HepG2 (cell line): Measurements from ENCODE around the gene AUP1. TPM values are rescaled to one million over a fixed set of nuclear protein-coding genes. Genes with fewer than 3 reads are reported as not detected.

Experiments used
- CCDC6 ChIP-seq: sonication (generic); formaldehyde crosslinking; IDR thresholded peaks from 2 replicates; pipeline ENCODE4 v1.8.1; 2022; ENCODE audit warnings: mild to moderate bottlenecking, missing genetic modification reagents, moderate library complexity
- FOSL1 ChIP-seq: sonication (generic); formaldehyde crosslinking; IDR thresholded peaks from 2 replicates; pipeline ENCODE4 v1.9.0; 2021; ENCODE audit warnings: missing genetic modification reagents, borderline replicate concordance
- FOXK2 ChIP-seq: fragments of 450-650 bp; IDR thresholded peaks from 2 replicates; pipeline ENCODE4 v1.6.1; 2016
- NR0B2 ChIP-seq: sonication (generic); formaldehyde crosslinking; IDR thresholded peaks from 2 replicates; pipeline ENCODE4 v1.4.0; 2020; ENCODE audit warnings: mild to moderate bottlenecking, missing genetic modification reagents
- PRMT3 ChIP-seq: sonication (generic); formaldehyde crosslinking; IDR thresholded peaks from 2 replicates; pipeline ENCODE4 v1.8.1; 2022; ENCODE audit warnings: low read depth, mild to moderate bottlenecking, moderate library complexity, missing genetic modification reagents, borderline replicate concordance
- RNF219 ChIP-seq: sonication (generic); formaldehyde crosslinking; IDR thresholded peaks from 2 replicates; pipeline ENCODE4 v1.5.0; 2020; ENCODE audit warnings: mild to moderate bottlenecking, missing genetic modification reagents
- SP1 ChIP-seq, 2 experiments: fragments of 450-650 bp in 1 of 2; sonication (generic) in 1 of 2; formaldehyde crosslinking in 1 of 2; IDR thresholded peaks; 2 replicates each; pipeline versions ENCODE4 v1.4.0 to v1.6.1; 2016 to 2020; ENCODE audit warnings: missing genetic modification reagents in 1 of 2
- ZBED4 ChIP-seq: sonication (generic); formaldehyde crosslinking; IDR thresholded peaks from 2 replicates; pipeline ENCODE4 v1.4.0; 2020; ENCODE audit warnings: missing genetic modification reagents, borderline replicate concordance
- ZBTB8A ChIP-seq: sonication (generic); formaldehyde crosslinking; IDR thresholded peaks from 2 replicates; pipeline ENCODE4 v1.4.0; 2020; ENCODE audit warnings: mild to moderate bottlenecking, low read depth, missing genetic modification reagents, borderline replicate concordance
- ZFY ChIP-seq: sonication (generic); formaldehyde crosslinking; IDR thresholded peaks from 2 replicates; pipeline ENCODE4 v1.4.0; 2020; ENCODE audit warnings: missing genetic modification reagents
- ZFYVE20 ChIP-seq: sonication (generic); formaldehyde crosslinking; IDR thresholded peaks from 2 replicates; pipeline ENCODE4 v1.8.0; 2023; ENCODE audit warnings: low read depth, mild to moderate bottlenecking, moderate library complexity, missing genetic modification reagents, borderline replicate concordance
- ZNF18 ChIP-seq: sonication (generic); formaldehyde crosslinking; IDR thresholded peaks from 2 replicates; pipeline ENCODE4 v1.8.0; 2022; ENCODE audit warnings: mild to moderate bottlenecking, missing genetic modification reagents; ENCODE audit not compliant: insufficient replicate concordance
- ZNF207 ChIP-seq: fragments of 450-650 bp; IDR thresholded peaks from 2 replicates; pipeline ENCODE4 v1.6.1; 2016; ENCODE audit warnings: antibody characterized with exemption, borderline replicate concordance
- ZNF362 ChIP-seq: sonication (generic); formaldehyde crosslinking; IDR thresholded peaks from 2 replicates; pipeline ENCODE4 v1.4.0; 2020; ENCODE audit warnings: missing genetic modification reagents, mild to moderate bottlenecking, borderline replicate concordance
- ZNF431 ChIP-seq: sonication (generic); formaldehyde crosslinking; IDR thresholded peaks from 2 replicates; pipeline ENCODE4 v1.9.0; 2022; ENCODE audit warnings: missing genetic modification reagents, low read depth, mild to moderate bottlenecking, borderline replicate concordance
- ZNF614 ChIP-seq: IDR thresholded peaks from 2 replicates; pipeline ENCODE4 v1.6.1; 2018; ENCODE audit warnings: missing biosample characterization, missing genetic modification reagents, inconsistent platforms, borderline replicate concordance
- ZNF841 ChIP-seq: sonication (generic); formaldehyde crosslinking; IDR thresholded peaks from 2 replicates; pipeline ENCODE4 v1.8.1; 2023; ENCODE audit warnings: missing genetic modification reagents, borderline replicate concordance
- ZSCAN30 ChIP-seq: sonication (generic); formaldehyde crosslinking; IDR thresholded peaks from 2 replicates; pipeline ENCODE4 v1.5.0; 2020; ENCODE audit warnings: mild to moderate bottlenecking, missing genetic modification reagents
- polyA plus RNA-seq, 8 experiments: library from polyadenylated mRNA; depleted of rRNA in 3 of 8; stranded (reverse) in 7 of 8; unstranded in 1 of 8; fragments of >200 nt; fragmentation: Illumina TruSeq in 4 of 8; extraction: Trizol in 4 of 8; gene quantifications; 2 replicates each; pipeline versions ENCODE4 v1.2.1 to v1.2.3, GENCODE V29; 2011 to 2016; ENCODE audit warnings: low read depth in 4 of 8, missing spikeins in 1 of 8, mixed read lengths in 1 of 8; ENCODE audit not compliant: insufficient read depth in 1 of 8
- total RNA-seq, 5 experiments: library from RNA; depleted of rRNA; stranded (reverse); fragments of >200 nt; fragmentation: Illumina TruSeq; extraction: Trizol; gene quantifications; 2 replicates each; pipeline ENCODE4 v1.2.3, GENCODE V29; 2016; ENCODE audit warnings: low read depth in 1 of 5

Gene AUP1
- total and polyA plus RNA-seq, 2 of the 13 experiments (the other 11 are each of a cell fraction or from before 2014, with no cell fraction given) = 174 to 267 TPM

- TF ChIP-seq ZNF841 (CRISPR knock-in tag) (no peak), ZNF614 (CRISPR knock-in tag) (peak; percentile 17; the same call in 1 of the 2 replicates), FOXK2 (no peak), RNF219 (CRISPR knock-in tag) (no peak; the same call in 1 of the 2 replicates), SP1 (IDR thresholded peaks at IDR 0.05) (no peak), SP1 (CRISPR knock-in tag; IDR thresholded peaks at IDR 0.05) (no peak), PRMT3 (CRISPR knock-in tag) (no peak), FOSL1 (0 out of 2 replicates have a peak, but pooled peaks have one; percentile 8), ZSCAN30 (CRISPR knock-in tag) (no peak), NR0B2 (CRISPR knock-in tag) (peak; percentile 82), ZNF18 (CRISPR knock-in tag) (no peak), ZFYVE20 (0 out of 2 replicates have a peak, but pooled peaks have one; percentile 78), ZNF207 (no peak), ZBED4 (CRISPR knock-in tag) (0 out of 2 replicates have a peak, but pooled peaks have one; percentile 44), ZNF362 (CRISPR knock-in tag) (no peak; the same call in 1 of the 2 replicates), ZBTB8A (no peak), ZFY (peak; percentile 91), CCDC6 (no peak), ZNF431 (CRISPR knock-in tag) (no peak)
Measured at GRCh38 chr2:74481961-74482800, 47.3 kb downstream of the AUP1 start (continued).
